OCI-LY1 (cell line): Measurements from ENCODE around the gene HAVCR1.

Experiments
- CTCF ChIP-seq: fragments of 200-600 bp; sonication (generic), shearing (Covaris generic); IDR thresholded peaks from 2 replicates; pipeline ENCODE4 v1.5.1; 2017; ENCODE audit warnings: mild to moderate bottlenecking, antibody characterized with exemption, low read length, moderate library complexity, mixed read lengths
- EZH2 ChIP-seq: fragments of 200-600 bp; sonication (generic), shearing (Covaris generic); IDR thresholded peaks from 2 replicates; pipeline ENCODE4 v1.8.0; 2017; ENCODE audit warnings: borderline replicate concordance, mixed run types, mild to moderate bottlenecking, antibody characterized with exemption, low read length, moderate library complexity, mixed read lengths

DNA sequence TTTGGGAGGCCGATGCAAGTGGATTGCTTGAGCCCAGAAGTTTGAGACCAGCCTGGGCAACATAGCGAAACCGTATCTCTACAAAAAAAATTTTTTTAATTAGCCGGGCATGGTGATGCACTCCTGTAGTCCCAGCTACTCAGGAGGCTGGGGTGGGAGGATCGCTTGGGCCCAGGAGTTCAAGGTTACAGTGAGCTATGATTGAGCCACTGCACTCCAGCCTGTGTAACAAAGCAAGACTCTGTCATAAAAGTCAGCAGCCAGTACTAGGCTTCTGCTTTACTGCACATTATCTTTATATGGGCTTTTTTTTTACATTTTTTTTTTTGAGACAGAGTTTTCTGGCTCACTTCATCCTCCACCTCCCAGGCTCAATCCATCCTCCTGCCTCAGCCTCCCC is 9.4 kb upstream of the HAVCR1 start:
- TF ChIP-seq CTCF = no peak
- no peak for TF ChIP-seq EZH2
